DMS79 treated with DMSO at 0.1 percent for 48 hours (cell line): Measurements from ENCODE around the gene IGFBP2.

Experiments
- DNase-seq: peaks from one replicate; lab custom pipeline; 2025; lab: John Stamatoyannopoulos, UW

Gene IGFBP2

DNA sequence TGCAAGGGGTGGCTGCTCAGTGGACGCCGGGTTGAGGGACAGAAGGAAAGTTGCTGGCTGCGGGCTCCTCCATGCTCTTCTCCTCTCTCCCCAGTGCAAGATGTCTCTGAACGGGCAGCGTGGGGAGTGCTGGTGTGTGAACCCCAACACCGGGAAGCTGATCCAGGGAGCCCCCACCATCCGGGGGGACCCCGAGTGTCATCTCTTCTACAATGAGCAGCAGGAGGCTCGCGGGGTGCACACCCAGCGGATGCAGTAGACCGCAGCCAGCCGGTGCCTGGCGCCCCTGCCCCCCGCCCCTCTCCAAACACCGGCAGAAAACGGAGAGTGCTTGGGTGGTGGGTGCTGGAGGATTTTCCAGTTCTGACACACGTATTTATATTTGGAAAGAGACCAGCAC is 30.6 kb downstream of the IGFBP2 start:
- no peak for DNase-seq

DNA sequence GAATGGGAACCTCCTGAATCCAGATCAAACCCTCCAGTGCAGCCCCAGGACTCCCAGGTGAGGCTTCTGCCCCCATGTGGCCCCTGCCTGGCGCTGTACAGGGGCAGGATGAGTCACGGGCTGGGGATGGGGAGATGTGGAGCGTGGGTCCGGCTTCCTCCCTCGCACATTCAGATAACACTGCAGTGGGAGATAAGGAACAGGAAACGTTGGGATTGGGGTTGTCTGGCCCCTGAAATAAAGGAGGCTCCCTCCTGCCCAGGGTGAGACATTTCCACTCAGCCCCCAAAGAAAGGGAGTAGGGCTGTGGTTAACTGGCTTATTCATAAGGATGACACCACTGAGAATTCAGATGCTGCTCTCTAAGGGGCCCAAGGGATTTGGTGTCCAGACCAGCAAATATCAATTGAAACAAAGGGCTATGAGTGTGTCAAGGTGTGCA is 31.4 kb downstream of the IGFBP2 start:
- DNase-seq = no peak

DNA sequence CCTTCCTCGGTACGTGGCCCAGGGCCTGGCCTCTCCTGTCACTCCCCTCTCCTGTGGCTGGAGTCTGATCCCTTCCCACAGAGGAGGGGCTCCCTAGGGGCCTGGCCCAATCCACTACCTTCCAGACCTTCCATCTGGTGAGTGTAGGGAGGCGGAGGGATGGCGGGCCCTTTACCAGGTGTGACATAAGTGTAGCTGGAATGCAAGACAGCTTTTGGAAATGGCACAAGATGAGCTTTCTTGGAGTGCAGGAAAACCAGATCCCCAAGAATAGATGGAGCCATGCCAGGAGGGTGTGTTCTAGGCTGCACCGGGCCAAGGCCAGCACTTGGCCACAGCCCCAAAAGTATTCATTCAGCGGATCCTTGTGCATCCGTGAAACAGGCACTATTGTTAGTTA is 32.0 kb downstream of the IGFBP2 start:
- peak; percentile 85 for DNase-seq

DNA sequence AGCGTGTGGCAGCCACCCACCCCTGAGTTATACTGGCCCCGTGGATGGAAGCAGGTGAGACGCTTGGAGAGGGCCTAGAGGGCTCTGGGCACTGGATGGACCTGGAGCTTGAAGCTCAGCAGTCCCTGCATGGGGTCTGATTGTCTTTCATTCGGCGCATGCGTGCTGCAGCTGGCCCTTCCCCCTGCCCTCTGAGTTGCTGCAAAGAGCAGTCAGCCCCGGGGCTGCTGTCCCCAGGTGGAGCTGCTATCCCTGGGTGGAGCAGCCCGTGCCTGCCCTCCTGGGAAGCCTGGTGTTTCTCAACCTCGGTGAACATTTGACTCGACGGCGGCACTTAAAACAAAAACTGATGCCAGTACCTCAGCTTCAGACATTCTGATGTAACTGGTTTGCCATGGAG is 32.5 kb downstream of the IGFBP2 start:
- DNase-seq = peak; percentile 79

DNA sequence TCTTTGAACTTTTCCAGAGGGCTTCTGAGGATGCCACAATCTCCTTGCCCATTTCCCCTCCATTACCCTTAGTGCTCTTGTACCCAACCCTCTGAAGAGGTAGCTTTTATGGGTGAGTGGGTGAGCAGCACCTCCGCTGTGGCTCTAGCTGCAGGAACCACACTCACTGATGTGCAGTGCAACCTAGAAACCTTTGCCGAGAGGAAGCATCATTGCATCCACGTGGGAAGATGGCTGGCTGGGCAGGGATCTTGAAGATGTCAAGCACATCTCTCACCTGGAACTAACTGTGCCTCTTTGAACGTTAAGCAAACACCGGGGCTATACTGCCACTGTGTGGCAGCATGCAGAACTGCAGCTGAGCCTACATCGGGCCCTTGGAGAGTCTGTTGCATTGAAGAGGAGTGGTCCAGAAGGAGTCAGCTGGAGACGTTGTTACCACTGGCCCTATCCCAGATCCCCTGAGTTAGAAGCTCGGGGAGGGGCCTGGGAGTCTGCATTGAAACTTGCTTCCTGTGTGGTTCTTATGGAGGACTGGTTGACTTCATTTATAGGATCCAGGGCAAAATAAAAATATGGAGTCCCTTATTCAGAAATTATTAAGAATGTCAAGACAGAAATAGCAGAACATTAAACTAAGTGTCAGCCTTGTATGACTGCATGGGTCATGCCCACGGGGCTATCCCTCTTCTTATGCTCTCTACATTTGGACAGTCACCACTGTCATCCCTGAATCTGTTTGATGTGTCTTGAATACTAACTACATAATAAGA is 33.4 kb downstream of the IGFBP2 start:
- peak; percentile 79 for DNase-seq

DNA sequence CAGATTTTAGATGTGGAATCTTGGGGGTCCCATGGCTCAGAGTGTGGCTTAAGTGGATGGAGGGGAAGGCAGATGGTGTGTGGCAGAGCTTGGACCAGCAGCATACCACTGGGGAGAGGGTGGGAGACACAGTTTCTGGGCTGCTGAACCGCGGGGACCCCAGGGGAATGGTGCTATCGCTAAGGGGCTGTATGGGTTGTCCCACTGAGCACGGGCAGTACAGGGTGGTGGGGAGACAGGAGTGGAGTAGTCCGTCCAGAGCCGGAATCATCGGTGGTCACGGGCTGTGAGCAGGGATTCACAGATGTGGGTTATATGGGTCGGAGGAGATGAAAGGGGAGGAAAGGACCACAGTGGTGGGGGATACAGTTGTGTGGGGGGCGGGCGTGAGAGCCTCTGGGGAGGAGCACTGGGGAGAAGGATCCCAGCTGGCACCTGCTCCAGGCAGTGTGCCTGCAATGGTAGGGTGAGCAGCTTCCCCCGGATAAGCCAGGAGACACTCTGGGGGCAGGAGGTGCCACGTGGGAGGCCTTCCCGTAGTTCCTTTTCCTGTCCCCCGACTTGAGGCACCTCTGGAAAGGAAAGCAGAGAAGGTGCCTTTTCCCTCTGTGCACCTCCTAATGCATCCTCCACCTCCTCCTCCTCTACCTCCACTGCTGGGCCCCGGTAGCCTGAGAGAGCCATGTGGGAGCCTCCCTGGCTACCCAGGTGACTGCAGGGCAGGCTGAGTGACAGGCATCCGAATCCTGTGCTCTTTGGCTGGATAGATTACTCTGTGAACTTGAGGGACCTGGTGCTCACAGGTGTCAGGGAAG is 37.3 kb downstream of the IGFBP2 start:
- no peak for DNase-seq

DNA sequence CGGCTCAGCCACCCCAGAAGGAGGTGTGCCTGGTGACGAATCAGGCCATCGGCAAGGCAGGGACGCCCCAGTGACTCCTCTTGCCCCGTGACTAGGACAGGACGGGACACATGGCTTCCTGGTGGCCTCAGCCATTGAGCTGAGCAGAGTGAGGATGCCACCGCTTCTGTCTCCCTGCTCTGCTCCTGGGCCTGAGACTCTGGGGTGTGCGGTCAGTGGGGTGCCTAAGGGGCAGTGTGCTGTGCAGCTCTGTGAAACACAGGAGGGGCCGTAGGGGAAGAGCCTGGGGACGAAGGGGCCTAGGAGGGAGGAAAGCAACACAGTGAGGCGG is 37.8 kb downstream of the IGFBP2 start:
- DNase-seq = no peak

DNA sequence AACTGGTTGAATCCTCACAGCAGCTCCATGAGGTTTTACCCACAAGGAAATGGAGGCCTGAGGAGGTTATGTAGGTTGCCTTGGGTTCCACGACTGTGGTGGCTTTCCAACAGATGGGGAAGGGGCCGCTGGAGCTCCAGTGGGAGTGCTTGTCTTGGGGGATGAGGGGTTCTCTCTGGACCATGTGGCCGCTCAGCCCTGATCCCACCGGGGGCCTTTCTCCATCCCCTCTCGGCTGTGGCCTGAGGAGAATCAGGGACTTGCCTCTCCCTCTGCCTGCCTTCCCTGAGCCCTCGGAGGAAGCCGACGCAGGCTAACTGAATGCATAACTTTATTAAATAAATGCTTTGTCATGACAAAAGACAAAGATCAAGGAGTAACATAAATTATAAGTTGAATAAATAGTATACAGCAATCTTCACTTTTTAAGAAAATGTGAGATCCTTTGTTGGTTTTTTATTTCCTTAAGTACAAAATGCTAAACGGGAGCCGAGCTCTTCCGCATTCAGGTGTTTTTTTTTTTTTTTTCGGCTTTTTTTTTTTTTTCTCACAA is 38.6 kb downstream of the IGFBP2 start:
- no peak for DNase-seq

DNA sequence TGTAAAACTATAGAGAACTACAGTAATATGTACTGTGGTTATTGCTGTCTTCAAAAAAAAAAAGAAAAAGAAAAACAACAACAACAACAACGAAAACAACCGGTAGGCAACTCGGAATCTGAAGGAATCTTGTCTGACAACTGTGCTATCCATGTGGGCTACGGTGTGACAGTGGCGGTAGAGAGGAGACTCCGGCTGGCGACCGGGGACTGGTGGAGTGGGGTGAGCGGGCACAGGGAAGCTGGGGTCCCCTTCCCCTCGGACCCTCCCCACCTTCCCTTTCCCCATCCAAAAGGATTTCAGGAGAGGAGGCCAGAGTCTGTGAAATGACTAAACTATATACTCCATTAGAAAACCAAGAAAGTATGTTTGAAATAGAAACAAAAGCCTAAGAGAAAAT is 39.2 kb downstream of the IGFBP2 start:
- DNase-seq = no peak

DNA sequence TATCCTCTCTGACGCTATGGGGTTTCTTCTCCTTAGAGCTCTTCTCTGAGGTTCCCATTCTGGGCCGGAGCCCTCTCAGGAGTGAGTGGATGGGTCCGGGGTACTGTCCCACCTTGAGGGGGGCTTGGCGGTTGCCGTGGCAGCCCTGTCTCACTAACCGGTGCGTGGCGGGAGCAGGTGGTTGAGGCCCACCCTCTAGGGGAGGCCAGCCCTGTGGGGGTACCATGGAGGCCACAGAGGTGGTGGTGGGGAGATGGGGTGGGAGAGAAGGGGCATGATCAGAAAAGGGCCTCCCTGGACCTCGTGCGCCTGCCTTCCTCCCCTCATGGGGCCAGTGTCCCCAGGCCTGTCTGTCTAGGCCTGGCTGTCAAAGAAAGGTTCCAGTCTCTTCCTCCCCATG is 39.8 kb downstream of the IGFBP2 start:
- no peak for DNase-seq

DNA sequence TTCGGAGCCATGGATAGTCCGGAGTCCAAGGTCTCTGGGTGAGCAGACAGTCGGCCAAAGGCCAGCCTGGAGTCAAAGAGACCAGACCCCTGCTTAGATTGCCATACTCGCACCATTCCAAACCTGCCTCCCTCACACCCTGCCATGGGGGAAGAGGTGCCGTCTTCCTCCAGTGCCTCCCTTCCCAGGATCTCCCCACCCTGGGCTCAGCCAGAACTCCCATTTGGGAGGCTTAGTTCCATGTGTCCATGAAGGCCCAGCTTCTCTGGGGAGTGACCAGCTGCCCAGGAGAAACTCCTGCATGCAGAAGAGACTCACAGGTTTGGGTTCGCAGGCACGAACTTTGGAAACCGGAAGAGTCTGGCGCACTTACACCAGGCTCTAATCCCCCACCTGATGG is 40.4 kb downstream of the IGFBP2 start:
- no peak for DNase-seq

DNA sequence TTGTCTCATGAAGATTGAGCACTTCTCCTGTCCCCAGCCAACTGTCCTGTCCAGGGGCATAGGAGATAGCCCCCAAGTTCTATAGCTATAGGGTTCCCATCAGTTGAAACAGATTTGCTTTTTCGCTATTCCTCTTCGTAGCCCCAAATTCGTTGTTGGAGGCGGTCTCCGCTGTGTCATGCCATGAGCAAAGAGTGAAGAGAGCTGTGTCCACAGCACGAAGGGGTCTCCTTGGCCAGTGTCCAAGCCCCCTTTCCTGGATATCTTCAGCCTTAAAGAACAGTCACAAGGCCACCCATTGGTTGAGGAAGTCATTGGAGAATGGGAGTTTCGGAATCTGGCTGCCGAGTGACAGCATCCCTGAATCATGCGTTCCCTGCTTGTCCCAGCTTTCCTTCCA is 41.2 kb downstream of the IGFBP2 start:
- no peak for DNase-seq

DNA sequence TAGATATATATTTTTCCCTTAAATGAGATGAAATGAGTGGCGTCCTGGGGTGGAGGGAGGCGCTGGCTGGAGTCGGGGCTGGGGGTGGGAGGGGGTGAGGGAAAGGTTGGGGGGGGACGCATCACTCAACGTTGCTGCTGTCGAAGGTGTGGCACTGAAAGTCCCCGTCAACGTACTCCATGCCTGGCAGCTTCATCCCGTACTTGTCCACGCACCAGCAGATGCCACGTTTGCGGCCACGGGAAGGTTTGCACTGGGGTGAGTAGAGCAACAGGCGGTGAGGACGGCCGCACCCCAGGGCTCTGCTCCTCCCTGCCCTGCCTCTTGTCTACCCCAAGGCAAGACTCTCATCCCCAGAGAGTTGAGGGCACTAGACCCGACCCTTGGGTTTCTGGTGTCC is 43.4 kb downstream of the IGFBP2 start:
- DNase-seq = no peak

DNA sequence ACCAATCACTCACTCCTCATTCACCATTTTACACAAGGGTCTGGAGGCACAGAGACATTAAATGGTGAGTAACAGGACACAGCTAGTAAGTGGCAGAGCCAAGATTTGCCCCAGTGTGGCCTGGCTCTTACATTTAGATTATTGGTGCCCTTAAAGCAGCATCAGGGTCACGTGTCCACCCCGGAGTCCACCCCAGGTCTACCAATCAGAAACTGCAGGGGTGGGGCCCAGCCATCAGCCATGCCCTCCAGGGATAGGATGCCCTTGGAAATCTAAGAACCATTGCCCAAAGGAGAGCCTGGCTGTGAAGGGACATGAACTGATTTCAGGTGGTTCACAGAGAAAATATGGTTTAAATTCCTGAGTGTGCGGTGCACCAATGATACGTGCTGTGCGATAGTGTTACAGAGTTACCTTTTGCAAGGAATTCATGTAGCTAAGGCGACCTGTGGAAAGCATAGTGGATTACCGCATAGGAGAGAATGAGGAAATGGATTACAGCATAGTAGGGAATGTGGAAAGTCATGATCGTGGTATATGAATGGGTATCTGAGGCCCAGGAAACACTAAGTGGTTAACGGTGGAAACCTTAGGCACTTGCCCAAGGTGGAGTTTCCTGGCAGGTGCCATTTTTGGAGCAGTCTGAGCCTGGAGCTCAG is 44.3 kb downstream of the IGFBP2 start:
- no peak for DNase-seq

DNA sequence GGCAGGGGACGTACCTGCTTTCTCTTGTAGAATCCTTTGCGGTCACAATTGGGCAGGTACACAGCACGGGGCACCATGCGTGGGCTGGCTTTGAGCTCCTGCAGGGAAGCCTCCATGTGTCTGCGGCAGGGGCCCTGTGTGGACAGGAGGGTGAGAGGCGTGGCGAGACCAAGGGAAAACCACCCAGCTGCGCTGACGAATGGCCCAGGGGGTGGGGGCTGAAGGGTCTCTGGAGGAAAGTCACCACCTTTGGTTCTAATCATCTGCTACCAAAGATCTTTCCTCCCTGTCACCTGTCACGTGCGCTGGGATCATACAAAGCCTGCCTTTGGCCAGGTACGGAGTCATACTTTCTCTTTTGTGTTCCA is 44.9 kb downstream of the IGFBP2 start:
- DNase-seq = no peak

DNA sequence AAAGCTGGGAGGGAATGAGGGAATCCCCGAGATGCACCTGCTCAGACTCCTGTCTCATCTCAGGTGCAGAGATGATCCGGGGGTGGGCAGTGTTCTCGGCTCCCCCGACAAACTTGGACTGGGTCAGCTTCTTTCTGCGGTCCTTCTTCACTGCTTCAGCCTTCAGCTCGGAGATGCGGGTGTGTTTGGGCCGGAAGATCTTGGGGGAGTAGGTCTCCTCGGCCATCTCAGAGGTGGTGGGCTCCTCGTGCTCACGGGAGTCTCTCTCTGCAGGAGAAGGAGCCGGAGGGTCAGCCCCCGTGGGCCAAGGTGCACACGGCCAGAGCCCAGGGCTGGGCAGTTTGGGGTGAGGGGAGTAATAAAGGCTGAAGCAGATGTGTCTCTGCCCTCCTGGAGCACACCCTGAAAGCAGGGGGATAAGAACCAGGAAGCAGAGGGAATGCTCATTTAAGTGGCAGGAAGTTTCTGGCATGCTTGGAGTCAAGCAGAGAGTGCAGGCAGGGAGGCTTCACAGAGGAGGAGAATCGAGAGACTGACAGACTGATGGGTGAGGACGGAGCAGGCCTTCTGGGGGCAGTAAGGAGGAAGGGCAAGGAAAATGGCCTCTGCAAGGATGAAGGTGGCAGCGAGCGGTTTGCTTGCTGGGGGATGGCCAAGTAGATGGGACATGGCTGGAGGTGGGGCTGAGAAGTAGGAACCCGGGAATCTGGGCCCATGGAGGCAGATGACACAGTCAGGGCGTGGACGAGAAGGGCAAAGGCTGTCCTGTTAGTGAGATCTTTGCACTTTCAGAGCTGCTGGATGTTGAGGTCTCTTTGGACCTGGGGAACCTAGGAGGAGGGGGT is 45.8 kb downstream of the IGFBP2 start:
- no peak for DNase-seq

DNA sequence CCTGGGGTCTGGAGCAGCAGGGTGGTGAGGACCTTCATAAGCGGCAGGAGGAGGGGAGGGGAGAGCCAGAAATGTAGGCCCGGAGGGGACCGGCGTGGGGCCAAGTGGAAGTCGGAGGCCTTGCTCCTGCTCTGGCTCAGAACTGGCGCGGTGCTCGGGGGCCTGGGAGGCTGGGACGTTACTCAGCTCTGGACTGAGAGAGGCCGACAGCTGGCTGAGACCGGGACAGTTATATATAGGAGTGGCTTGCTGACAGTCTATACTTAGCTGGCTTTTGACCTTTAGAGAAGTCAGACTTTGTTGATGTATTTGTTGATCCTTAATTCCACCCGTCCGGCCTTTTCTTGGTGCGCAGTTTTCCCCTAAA is 46.4 kb downstream of the IGFBP2 start:
- DNase-seq = no peak

DNA sequence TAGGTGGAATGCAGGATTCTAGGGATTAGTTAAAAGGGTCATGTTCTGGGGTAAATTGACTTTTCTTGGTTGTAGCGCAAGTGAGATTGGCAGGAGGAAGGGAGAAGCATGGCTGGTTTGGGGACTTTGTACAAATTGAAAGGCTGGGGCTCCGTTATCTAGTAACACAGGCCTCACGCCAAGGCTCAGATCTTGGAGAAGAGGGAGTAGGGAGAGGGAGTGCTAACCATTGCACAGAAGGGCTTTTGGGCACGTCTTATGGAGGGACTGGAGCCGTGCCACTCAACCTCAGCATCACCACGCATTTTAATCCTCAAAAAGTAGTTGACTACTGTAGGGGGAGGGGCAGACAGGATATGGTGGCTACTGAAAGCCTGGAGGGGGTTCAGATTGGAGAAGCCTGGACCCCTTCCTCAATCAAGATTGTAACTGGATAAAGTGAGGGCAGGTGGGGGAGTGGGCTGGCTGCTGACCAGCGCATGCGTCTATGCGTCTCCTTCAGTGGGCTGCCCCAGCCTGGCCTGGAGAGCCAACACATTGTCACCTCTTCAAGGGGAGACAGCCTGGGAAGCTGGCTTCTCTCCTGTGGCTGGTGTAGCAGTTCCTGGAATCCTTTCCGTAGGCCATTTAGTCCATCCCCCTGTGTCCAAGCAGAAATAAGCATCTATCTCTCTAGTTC is 47.9 kb downstream of the IGFBP2 start:
- no peak for DNase-seq

DNA sequence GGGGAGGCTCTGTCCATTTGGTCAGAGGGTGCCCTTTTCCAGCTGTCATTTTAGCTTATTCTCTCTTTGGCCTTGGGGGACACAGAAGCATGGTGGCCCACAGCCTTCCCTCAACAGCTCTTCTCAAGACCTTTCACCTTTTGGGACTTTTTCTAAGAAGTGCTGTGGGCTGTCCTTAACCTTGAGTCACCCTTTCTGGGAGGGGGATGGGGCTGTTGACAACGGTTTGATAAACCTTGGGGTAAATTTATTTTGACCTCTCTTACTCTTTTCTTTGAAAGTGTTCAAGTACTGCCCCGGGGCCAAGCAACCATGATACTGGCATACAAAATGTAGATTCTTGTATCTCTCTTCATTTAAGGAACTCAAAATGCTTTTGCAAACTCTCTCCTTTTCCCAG is 48.5 kb downstream of the IGFBP2 start:
- no peak for DNase-seq

DNA sequence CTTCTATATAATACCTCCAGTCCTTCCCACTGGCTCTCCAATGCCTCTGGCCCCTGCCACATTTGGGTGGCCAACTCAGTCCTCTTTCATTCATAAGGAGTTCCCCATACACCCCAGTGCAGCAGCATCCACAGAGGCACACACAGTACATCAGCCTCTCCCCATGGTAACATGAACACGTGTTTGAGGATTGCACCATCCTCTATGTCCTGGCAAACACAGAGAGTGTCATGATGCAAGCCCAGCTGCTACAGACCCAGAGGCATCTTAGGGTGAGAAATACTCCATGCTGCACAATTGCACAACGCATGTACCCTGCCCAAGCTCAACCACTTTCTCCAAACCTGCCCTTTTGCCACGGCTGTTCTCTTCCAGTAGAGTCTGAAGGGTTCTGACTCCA is 50.6 kb downstream of the IGFBP2 start:
- DNase-seq = no peak

DNA sequence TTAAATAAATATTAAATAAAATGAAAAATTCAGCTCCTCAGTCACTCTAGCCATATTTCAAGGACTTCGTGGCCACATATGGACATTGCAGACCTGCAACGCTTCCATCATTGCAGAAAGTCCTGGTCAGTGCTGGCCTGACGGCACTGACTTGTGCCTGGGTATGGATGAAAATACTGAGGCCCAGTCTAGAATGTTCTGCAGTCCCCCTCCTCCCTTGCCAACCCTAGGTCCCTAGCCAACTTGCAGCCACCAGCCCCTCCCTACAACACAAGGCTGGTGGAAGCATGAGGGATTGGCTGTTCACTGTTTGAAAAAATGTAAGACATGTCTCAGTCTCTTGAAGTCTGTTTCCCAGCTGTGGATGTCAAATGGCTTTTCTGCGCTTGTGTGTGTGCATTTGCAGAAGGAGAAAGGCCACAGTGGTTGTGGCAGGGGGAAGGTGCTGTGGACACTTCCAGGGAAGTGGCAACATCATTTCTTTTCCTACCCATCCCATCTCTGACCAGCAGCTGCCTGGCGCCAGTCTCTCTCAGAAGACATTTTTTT is 52.2 kb downstream of the IGFBP2 start:
- DNase-seq = no peak
